ENCODE results near the gene SOX6.

DNA sequence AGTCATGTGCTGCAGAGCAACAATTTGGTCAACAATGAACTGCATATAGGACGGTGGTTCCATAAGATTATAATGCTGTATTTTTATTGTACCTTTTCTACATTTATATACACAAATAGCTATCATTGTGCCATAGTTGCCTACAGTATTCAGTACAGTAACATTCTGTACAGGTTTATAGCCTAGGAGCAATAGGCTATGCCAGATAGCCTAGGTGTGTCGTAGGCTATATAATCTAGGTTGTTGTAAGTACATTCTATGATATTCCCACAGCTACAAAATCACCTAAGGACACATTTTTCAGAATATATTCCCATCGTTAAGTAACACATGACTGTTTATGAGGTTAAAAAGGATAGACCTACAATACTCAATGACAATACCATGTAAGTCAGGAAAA, 423.9 kb downstream of the SOX6 start:
- TF ChIP-seq, protein P1, sequence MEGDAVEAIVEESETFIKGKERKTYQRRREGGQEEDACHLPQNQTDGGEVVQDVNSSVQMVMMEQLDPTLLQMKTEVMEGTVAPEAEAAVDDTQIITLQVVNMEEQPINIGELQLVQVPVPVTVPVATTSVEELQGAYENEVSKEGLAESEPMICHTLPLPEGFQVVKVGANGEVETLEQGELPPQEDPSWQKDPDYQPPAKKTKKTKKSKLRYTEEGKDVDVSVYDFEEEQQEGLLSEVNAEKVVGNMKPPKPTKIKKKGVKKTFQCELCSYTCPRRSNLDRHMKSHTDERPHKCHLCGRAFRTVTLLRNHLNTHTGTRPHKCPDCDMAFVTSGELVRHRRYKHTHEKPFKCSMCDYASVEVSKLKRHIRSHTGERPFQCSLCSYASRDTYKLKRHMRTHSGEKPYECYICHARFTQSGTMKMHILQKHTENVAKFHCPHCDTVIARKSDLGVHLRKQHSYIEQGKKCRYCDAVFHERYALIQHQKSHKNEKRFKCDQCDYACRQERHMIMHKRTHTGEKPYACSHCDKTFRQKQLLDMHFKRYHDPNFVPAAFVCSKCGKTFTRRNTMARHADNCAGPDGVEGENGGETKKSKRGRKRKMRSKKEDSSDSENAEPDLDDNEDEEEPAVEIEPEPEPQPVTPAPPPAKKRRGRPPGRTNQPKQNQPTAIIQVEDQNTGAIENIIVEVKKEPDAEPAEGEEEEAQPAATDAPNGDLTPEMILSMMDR (IDR thresholded peaks at IDR 0.05; ENCODE audit: insufficient read depth, low read depth, low read length): no peak
- no peak for TF ChIP-seq EZH2 (IDR thresholded peaks at IDR 0.05; ENCODE audit: insufficient read depth, low read length)

Measured in astrocyte (in vitro differentiated cells and primary cell).